Cardiac fibroblast (primary cell): ENCODE measurements around the gene WWC2.

Experiments
- DNase-seq, 2 donors: peaks; one replicate each; pipeline versions ENCODE4 v3.0.0 to v3.0.0-alpha.2; 2010; ENCODE audit warnings: low read depth in 2 of 2
- H3K4me3 ChIP-seq, 2 donors: replicated peaks in 1 of 2; 1 replicate in 1 of 2; 2 replicates in 1 of 2; pipeline ENCODE4 v1.5.1; 2011; ENCODE audit warnings: low read depth in 2 of 2, low read length in 2 of 2, mild to moderate bottlenecking in 2 of 2, moderate library complexity in 1 of 2
- CTCF ChIP-seq: IDR thresholded peaks from one replicate; pipeline ENCODE4 v1.5.1; 2011; ENCODE audit warnings: low read depth, mild to moderate bottlenecking, low read length, inconsistent platforms

The WWC2 gene

GRCh38 chr4:183244019-183244418 is 145.0 kb downstream of the WWC2 start:
- no peak for TF ChIP-seq CTCF
- no peak for DNase-seq
- H3K4me3 ChIP-seq, result no peak overlapping the region

- no peak for TF ChIP-seq CTCF
- H3K4me3 ChIP-seq, result no peak overlapping the region
- DNase-seq, result no peak
Measured at GRCh38 chr4:183244506-183244905, 145.4 kb downstream of the WWC2 start.

GRCh38 chr4:183248201-183248600 is 149.1 kb downstream of the WWC2 start:
- no peak for DNase-seq
- H3K4me3 ChIP-seq, result no peak overlapping the region
- no peak for TF ChIP-seq CTCF

- peak; percentile 63 to 66 for DNase-seq
- H3K4me3 ChIP-seq, result no peak overlapping the region
- peak; percentile 29 for TF ChIP-seq CTCF
Measured at GRCh38 chr4:183249854-183250253, 150.8 kb downstream of the WWC2 start.

- TF ChIP-seq CTCF, result no peak
- no peak overlapping the region for H3K4me3 ChIP-seq
- DNase-seq, result no peak
Measured at GRCh38 chr4:183250831-183251230, 151.8 kb downstream of the WWC2 start.

DNA sequence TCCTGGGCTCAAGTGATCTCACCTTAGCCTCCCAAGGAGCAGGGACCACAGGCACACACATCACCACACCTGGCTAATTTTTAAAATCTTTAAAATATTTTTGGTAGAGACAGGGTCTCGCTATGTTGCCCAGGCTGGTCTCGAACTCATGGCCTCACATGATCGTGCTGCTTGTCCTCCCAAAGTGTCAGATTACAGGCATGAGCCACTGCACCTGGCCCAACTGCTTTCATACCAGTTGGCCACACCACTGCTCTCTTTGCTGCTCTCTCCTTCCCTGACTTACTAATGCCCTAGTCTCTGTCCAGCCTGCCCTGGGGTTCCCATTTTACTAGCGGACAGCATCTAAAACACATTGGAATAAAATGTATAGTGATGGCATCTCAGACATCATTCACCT is 153.9 kb downstream of the WWC2 start:
- no peak for DNase-seq
- H3K4me3 ChIP-seq, result no peak overlapping the region
- no peak for TF ChIP-seq CTCF

GRCh38 chr4:183253451-183253850 is 154.4 kb downstream of the WWC2 start:
- no peak for TF ChIP-seq CTCF
- no peak overlapping the region for H3K4me3 ChIP-seq
- no peak for DNase-seq
